Kidney (tissue), 14 donors: Measurements from ENCODE around the gene GP1BA. TPM values are rescaled to one million over a fixed set of nuclear protein-coding genes. Genes with fewer than 3 reads are reported as not detected.

Experiments
- DNase-seq, 5 donors: peaks; one replicate each; pipeline ENCODE4 v3.0.0-alpha.2; 2013 to 2020
- FAIRE-seq: peaks from 2 replicates; lab custom pipeline; 2012; peaks lifted over from hg19 to GRCh38; lab: Jason Lieb, UNC
- H3K27ac ChIP-seq, 2 donors: one replicate each; pipeline ENCODE4 v1.7.0; 2013; ENCODE audit warnings: low read depth in 2 of 2, low read length in 2 of 2, inconsistent platforms in 1 of 2
- H3K27me3 ChIP-seq: one replicate; pipeline ENCODE4 v1.7.1; 2013; ENCODE audit warnings: low read length, inconsistent platforms; ENCODE audit not compliant: control insufficient read depth, insufficient read depth
- H3K36me3 ChIP-seq, 3 donors: one replicate each; pipeline versions ENCODE4 v1.7.0 to v1.7.1; 2013; ENCODE audit warnings: low read length in 3 of 3, control low read depth in 1 of 3, inconsistent platforms in 1 of 3; ENCODE audit not compliant: insufficient read depth in 3 of 3, control insufficient read depth in 2 of 3
- H3K4me1 ChIP-seq, 3 donors: one replicate each; pipeline versions ENCODE4 v1.7.0 to v1.7.1; 2013; ENCODE audit warnings: low read length in 3 of 3, inconsistent platforms in 1 of 3, low read depth in 1 of 3; ENCODE audit not compliant: control insufficient read depth in 2 of 3, insufficient read depth in 2 of 3
- H3K4me3 ChIP-seq, 3 donors: one replicate each; pipeline versions ENCODE4 v1.7.0 to v1.8.1; 2013; ENCODE audit warnings: low read length in 3 of 3, control low read depth in 1 of 3, inconsistent platforms in 1 of 3
- H3K9ac ChIP-seq, 3 donors: one replicate each; pipeline versions ENCODE4 v1.7.0 to v1.7.1; 2013; ENCODE audit warnings: low read length in 3 of 3, control low read depth in 1 of 3, inconsistent platforms in 1 of 3
- H3K9me3 ChIP-seq, 3 donors: one replicate each; pipeline versions ENCODE4 v1.7.0 to v1.7.1; 2013; ENCODE audit warnings: low read length in 3 of 3, control low read depth in 1 of 3, inconsistent platforms in 1 of 3; ENCODE audit not compliant: control insufficient read depth in 2 of 3, insufficient read depth in 1 of 3
- CTCF ChIP-seq: IDR thresholded peaks from 3 replicates; pipeline ENCODE4 v1.5.1; 2012; ENCODE audit warnings: mild to moderate bottlenecking, moderate library complexity, borderline replicate concordance; ENCODE audit not compliant: insufficient read depth; ENCODE audit errors: extremely low read depth
- intact Hi-C: fragments of 100-400 bp; cut with DNase I; formaldehyde crosslinking; loops from one replicate; pipeline ENCODE4 v1.11.1; 2022
- microRNA-seq: library from miRNA; unstranded; fragments of <30 nt; microRNA quantifications from one replicate; pipeline ENCODE4 v1.2.0, GENCODE V29; 2020
- polyA plus RNA-seq: library from polyadenylated mRNA; stranded (reverse); fragments of 350-450 nt; fragmentation: Illumina TruSeq; extraction: RNeasy Lipid Tissue Mini Kit (QIAGEN cat#74804); gene quantifications from one replicate; pipeline ENCODE4 v1.2.3, GENCODE V29; 2014; ENCODE audit warnings: low read depth, low replicate concordance; ENCODE audit not compliant: insufficient read depth
- total RNA-seq: library from RNA; stranded (reverse); fragmentation: NEBNext Ultra II Directional; extraction: Animal tissue kit (Norgen Biotek cat#: 25700); gene quantifications from one replicate; pipeline ENCODE4 v1.2.1, GENCODE V29; 2021
- donor health status: control.
- donor health status: control.
- donor health status: control.
- donor health status: control.
- donor health status: control.
- donor health status: DM: yes; HTN: yes; CAD: no.
- donor health status: Normal renal cell carcinoma (clear cell type).

Gene GP1BA
- total and polyA plus RNA-seq, 2 donors from 2014 or later: not detected

- Histone ChIP-seq H3K9me3 (no peaks in the 10 kb centered on the region), H3K27me3 (no peaks in the 10 kb centered on the region), H3K9ac (no peak overlapping the region), H3K27ac (no peak overlapping the region), H3K36me3 (peaks cover 0 to 43% (median 28%) of the 10 kb centered on the region in 3 donors), H3K4me1 (peaks cover 0 to 5% (median 0%) of the 10 kb centered on the region in 3 donors), H3K4me3 (no peak overlapping the region)
- TF ChIP-seq CTCF: peak; percentile 69
- intact Hi-C loops: no loop called here
- peak in 4 of 5 donors; percentile 22 to 92 (median 74) for DNase-seq
- no peak for FAIRE-seq
These were observed 48.7 kb downstream of the GP1BA start for GRCh38 chr17:4980644-4981216.

- TF ChIP-seq CTCF: no peak
- Histone ChIP-seq H3K4me3 (no peak overlapping the region), H3K27ac (no peak overlapping the region), H3K9ac (no peak overlapping the region), H3K36me3 (peaks cover 0 to 34% (median 26%) of the 10 kb centered on the region in 3 donors), H3K27me3 (no peaks in the 10 kb centered on the region), H3K4me1 (peaks cover 0 to 12% (median 7%) of the 10 kb centered on the region in 3 donors), H3K9me3 (no peaks in the 10 kb centered on the region)
- DNase-seq (peak in 1 of 5 donors; percentile 30), FAIRE-seq (no peak)
- intact Hi-C loops: no loop called here
These were observed 50.2 kb downstream of the GP1BA start for GRCh38 chr17:4982305-4982704.

Small RNA genes within 50 kb of the gene (microRNA-seq; reads per million reads assigned to microRNA genes)
- gene MIR6864 (not detected), gene MIR6865 (not detected)

Other genes with a start within 250 kb of the GP1BA start
- gene PELP1, start 228.1 kb upstream of the GP1BA start, total RNA-seq: 49.0 TPM
- 20.9 TPM for gene PELP1, start 228.1 kb upstream of the GP1BA start, polyA plus RNA-seq
- gene ARRB2, start 221.6 kb upstream of the GP1BA start, total RNA-seq: 63.1 TPM
- 32.8 TPM for gene ARRB2, start 221.6 kb upstream of the GP1BA start, polyA plus RNA-seq
- 19.0 TPM for gene MED11, start 200.8 kb upstream of the GP1BA start, total RNA-seq
- gene MED11, start 200.8 kb upstream of the GP1BA start, polyA plus RNA-seq: 58.4 TPM
- 5.1 TPM for gene ZMYND15, start 192.4 kb upstream of the GP1BA start, total RNA-seq
- gene ZMYND15, start 192.4 kb upstream of the GP1BA start, polyA plus RNA-seq: 1.3 TPM
- 83.0 TPM for gene CXCL16, start 192.3 kb upstream of the GP1BA start, total RNA-seq
- 22.5 TPM for gene CXCL16, start 192.3 kb upstream of the GP1BA start, polyA plus RNA-seq
- gene TM4SF5, start 160.4 kb upstream of the GP1BA start, total RNA-seq: 0.88 TPM
- 31.3 TPM for gene TM4SF5, start 160.4 kb upstream of the GP1BA start, polyA plus RNA-seq
- 3.0 TPM for gene VMO1, start 145.9 kb upstream of the GP1BA start, total RNA-seq
- 2.5 TPM for gene VMO1, start 145.9 kb upstream of the GP1BA start, polyA plus RNA-seq
- 0.35 TPM for gene GLTPD2, start 143.3 kb upstream of the GP1BA start, total RNA-seq
- gene GLTPD2, start 143.3 kb upstream of the GP1BA start, polyA plus RNA-seq: 12.5 TPM
- gene PSMB6, start 136.1 kb upstream of the GP1BA start, total RNA-seq: 103 TPM
- 317 TPM for gene PSMB6, start 136.1 kb upstream of the GP1BA start, polyA plus RNA-seq
- gene PLD2, start 125.1 kb upstream of the GP1BA start, total RNA-seq: 45.4 TPM
- gene PLD2, start 125.1 kb upstream of the GP1BA start, polyA plus RNA-seq: 9.2 TPM
- 118 TPM for gene MINK1, start 98.9 kb upstream of the GP1BA start, total RNA-seq
- gene MINK1, start 98.9 kb upstream of the GP1BA start, polyA plus RNA-seq: 21.2 TPM
- gene C17orf107, start 32.7 kb upstream of the GP1BA start, total RNA-seq: 4.4 TPM
- gene C17orf107, start 32.7 kb upstream of the GP1BA start, polyA plus RNA-seq: 2.5 TPM
- gene CHRNE, start 29.2 kb upstream of the GP1BA start, total RNA-seq: 1.3 TPM
- 0.82 TPM for gene CHRNE, start 29.2 kb upstream of the GP1BA start, polyA plus RNA-seq
- 60.0 TPM for gene SLC25A11, start 7.8 kb downstream of the GP1BA start, total RNA-seq
- 173 TPM for gene SLC25A11, start 7.8 kb downstream of the GP1BA start, polyA plus RNA-seq
- 95.0 TPM for gene RNF167, start 8.0 kb downstream of the GP1BA start, total RNA-seq
- gene RNF167, start 8.0 kb downstream of the GP1BA start, polyA plus RNA-seq: 188 TPM
- 496 TPM for gene PFN1, start 16.3 kb downstream of the GP1BA start, total RNA-seq
- gene PFN1, start 16.3 kb downstream of the GP1BA start, polyA plus RNA-seq: 614 TPM
- gene ENO3, start 18.8 kb downstream of the GP1BA start, total RNA-seq: 6.9 TPM
- gene ENO3, start 18.8 kb downstream of the GP1BA start, polyA plus RNA-seq: 17.8 TPM
- gene SPAG7, start 35.5 kb downstream of the GP1BA start, total RNA-seq: 73.6 TPM
- gene SPAG7, start 35.5 kb downstream of the GP1BA start, polyA plus RNA-seq: 157 TPM
- gene CAMTA2, start 55.4 kb downstream of the GP1BA start, total RNA-seq: 47.1 TPM
- 40.1 TPM for gene CAMTA2, start 55.4 kb downstream of the GP1BA start, polyA plus RNA-seq
- gene INCA1, start 65.2 kb downstream of the GP1BA start, total RNA-seq: 1.5 TPM
- 1.6 TPM for gene INCA1, start 65.2 kb downstream of the GP1BA start, polyA plus RNA-seq
- gene KIF1C, start 65.7 kb downstream of the GP1BA start, total RNA-seq: 168 TPM
- gene KIF1C, start 65.7 kb downstream of the GP1BA start, polyA plus RNA-seq: 69.6 TPM
- 0.19 TPM for gene SLC52A1, start 103.1 kb downstream of the GP1BA start, total RNA-seq
- 0.90 TPM for gene SLC52A1, start 103.1 kb downstream of the GP1BA start, polyA plus RNA-seq
- 10.0 TPM for gene ZFP3, start 146.2 kb downstream of the GP1BA start, total RNA-seq
- 3.4 TPM for gene ZFP3, start 146.2 kb downstream of the GP1BA start, polyA plus RNA-seq
- gene ZNF232, start 179.6 kb downstream of the GP1BA start, total RNA-seq: 8.0 TPM
- 6.9 TPM for gene ZNF232, start 179.6 kb downstream of the GP1BA start, polyA plus RNA-seq
- gene USP6, start 183.8 kb downstream of the GP1BA start, total RNA-seq: 0.19 TPM
- 0.06 TPM for gene USP6, start 183.8 kb downstream of the GP1BA start, polyA plus RNA-seq